Left hindlimb (tissue), 1 donor: ENCODE data around the gene NPDC1.

ENCODE experiments used
- DNase-seq: peaks from one replicate; pipeline ENCODE4 v3.0.0-alpha.2; 2018

NPDC1 gene

DNA sequence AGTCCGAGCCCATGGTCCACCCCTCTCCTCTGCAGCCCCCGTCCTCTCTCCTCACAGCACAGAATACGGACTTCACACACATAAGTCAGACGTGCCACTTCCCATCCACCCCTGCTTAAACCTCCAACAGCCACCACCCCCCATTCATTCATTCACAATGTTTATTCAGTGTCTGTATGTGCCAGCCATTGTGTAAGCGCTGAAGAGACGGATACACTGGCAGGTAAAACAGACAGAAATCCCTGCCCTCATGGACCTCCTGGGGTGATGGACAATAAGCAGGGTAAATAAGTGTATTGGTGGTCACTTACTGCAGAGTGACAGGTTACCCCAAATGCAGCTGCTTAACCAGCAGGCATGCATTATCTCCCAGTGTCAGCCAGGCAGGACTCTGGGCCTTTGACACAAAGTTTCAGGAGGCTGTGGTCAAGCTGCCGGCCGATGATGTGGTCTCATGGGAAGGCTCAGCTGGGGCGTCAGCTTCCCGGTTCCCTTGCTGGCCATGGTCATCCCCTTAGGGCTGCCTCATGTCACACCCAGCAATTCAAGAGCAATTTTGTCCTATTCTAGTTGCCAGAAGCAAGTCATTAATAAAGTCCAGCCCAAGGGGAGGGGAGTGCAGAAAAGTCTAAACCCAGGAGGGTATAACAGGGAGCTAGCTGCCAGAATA, 55.6 kb downstream of the NPDC1 start:
- no peak for DNase-seq
